ENCODE results near the gene RCVRN. TPM values are rescaled to one million over a fixed set of nuclear protein-coding genes. Genes with fewer than 3 reads are reported as not detected.

The RCVRN gene
- not detected in 2 replicates for total RNA-seq (2016; rRNA removed; fragmentation: Illumina TruSeq; extraction: Trizol)
- not detected in 2 replicates for total RNA-seq (2016; cell fraction: cytosol; rRNA removed; fragmentation: Illumina TruSeq; extraction: Trizol; ENCODE audit: low read depth)
- total RNA-seq (2016; cell fraction: insoluble cytoplasmic fraction; rRNA removed; fragmentation: Illumina TruSeq; extraction: Trizol) = not detected in 2 replicates
- not detected in 2 replicates for total RNA-seq (2016; cell fraction: membrane; rRNA removed; fragmentation: Illumina TruSeq; extraction: Trizol)
- not detected in 2 replicates for total RNA-seq (2016; cell fraction: nucleus; rRNA removed; fragmentation: Illumina TruSeq; extraction: Trizol)
- polyA plus RNA-seq (2011; rRNA removed) = not detected in 2 replicates
- not detected in 2 replicates for polyA plus RNA-seq (2011; cell fraction: cytosol; rRNA removed)
- not detected in 2 replicates for polyA plus RNA-seq (2011; cell fraction: nucleus; rRNA removed)
- polyA plus RNA-seq (2012) = not detected in 2 replicates
- polyA plus RNA-seq (2016; cell fraction: cytosol; fragmentation: Illumina TruSeq; extraction: Trizol; ENCODE audit: low read depth) = not detected in 2 replicates
- not detected in 2 replicates for polyA plus RNA-seq (2016; cell fraction: insoluble cytoplasmic fraction; fragmentation: Illumina TruSeq; extraction: Trizol; ENCODE audit: low read depth)
- polyA plus RNA-seq (2016; cell fraction: membrane; fragmentation: Illumina TruSeq; extraction: Trizol; ENCODE audit: low read depth) = not detected in 2 replicates
- not detected in 2 replicates for polyA plus RNA-seq (2016; cell fraction: nucleus; fragmentation: Illumina TruSeq; extraction: Trizol; ENCODE audit: insufficient read depth, low read depth)
- polyA minus RNA-seq (2011; rRNA and poly(A)+ RNA removed; ENCODE audit: low replicate concordance) = 0.12 TPM in 1 of 2 replicates, not detected in the other
- not detected in 2 replicates for polyA minus RNA-seq (2011; cell fraction: cytosol; rRNA and poly(A)+ RNA removed)
- polyA minus RNA-seq (2011; cell fraction: nucleus; rRNA and poly(A)+ RNA removed) = not detected in 2 replicates
- Bru-seq, nascent RNA = not detected
- BruChase-seq, experiment 1, labeled RNA remaining after a 6-hour chase = not detected
- percentile 8 among the genes with signal in this experiment for BruChase-seq, experiment 2, labeled RNA remaining after a 2-hour chase
- long read RNA-seq, experiment 1 = 0 reads
- long read RNA-seq, experiment 2 = 0 reads

- H3K4me2 ChIP-seq (ENCODE audit: low read depth, low read length) = no peak within 1 kb of the TSS
- ChIA-PET CTCF (ENCODE audit: low intra/inter-chr PET ratio, low total read pairs) (no interaction called here), POLR2A (no interaction called here)
- H3K4me1 ChIP-seq (ENCODE audit: insufficient read depth, low read length) = no peaks in the 10 kb centered on the region
- BruUV-seq (replicated peaks) = no TSS peak
- H3K9me3 ChIP-seq (ENCODE audit: low read length) = no peaks in the 10 kb centered on the region
- H3K27ac ChIP-seq (ENCODE audit: extremely low read length, insufficient read depth, low read length) = no peak within 1 kb of the TSS
- 0% methylated on average over 1 of the region's 11 CpGs for WGBS (ENCODE audit: low lambda C conversion rate)
- ATAC-seq (no peak), FAIRE-seq (no peak), DNase-seq (ENCODE audit: low spot score) (no peak)
- TF ChIP-seq TCF7 (IDR thresholded peaks at IDR 0.05; ENCODE audit: low read depth) = no peak
- no peak for TF ChIP-seq ZKSCAN5 (CRISPR knock-in tag; IDR thresholded peaks at IDR 0.05)
- TF ChIP-seq ZNF34 (CRISPR knock-in tag; IDR thresholded peaks at IDR 0.05; ENCODE audit: borderline replicate concordance) = no peak
- no peak for TF ChIP-seq ATRX (CRISPR knock-in tag; IDR thresholded peaks at IDR 0.05; ENCODE audit: borderline replicate concordance)
- TF ChIP-seq FOXK2 (IDR thresholded peaks at IDR 0.05) = no peak
- no peak for TF ChIP-seq ZNF639 (CRISPR knock-in tag; conservative IDR thresholded peaks at IDR 0.05)
- TF ChIP-seq ZNF770 (CRISPR knock-in tag; IDR thresholded peaks at IDR 0.05) = no peak
- TF ChIP-seq MAFG (CRISPR knock-in tag; IDR thresholded peaks at IDR 0.05) = no peak
- TF ChIP-seq DNMT1 (CRISPR knock-in tag; IDR thresholded peaks at IDR 0.05) = no peak
- TF ChIP-seq ZNF607 (CRISPR knock-in tag; IDR thresholded peaks at IDR 0.05; ENCODE audit: borderline replicate concordance) = no peak
- no peak within 1 kb of the TSS for H3K9ac ChIP-seq (ENCODE audit: insufficient read depth, low read depth, low read length)
- H3K4me3 ChIP-seq (replicated peaks in 1 of 3; ENCODE audit: insufficient read depth in 1 of 3, low read depth in 2 of 3, low read length in 3 of 3) = no peak within 1 kb of the TSS
- no peaks in the 10 kb centered on the region for H3K79me2 ChIP-seq (ENCODE audit: insufficient read depth, low read length)
- no peak within 1 kb of the TSS for H2AFZ ChIP-seq (ENCODE audit: low read length)
- intact Hi-C loops (cut with micrococcal nuclease; ENCODE audit: unreplicated experiment) (no loop called here), in situ Hi-C loops (cut with HindIII; ENCODE audit: extremely low pct_ligation_motif_present, low pct_unique_long_range_greater_than_20kb) (no loop called here)
- peaks cover 0 to 8% of the 10 kb centered on the region in 2 experiments; a peak in 3 of 5 replicates for H3K27me3 ChIP-seq (ENCODE audit: control insufficient read depth in 1 of 2, insufficient read depth in 2 of 2, low read length in 2 of 2)
- H4K20me1 ChIP-seq (ENCODE audit: insufficient read depth, low read length) = no peaks in the 10 kb centered on the region
- no peaks in the 10 kb centered on the region for H3K36me3 ChIP-seq (replicated peaks in 1 of 2; ENCODE audit: control insufficient read depth in 1 of 2, insufficient read depth in 2 of 2, low read length in 2 of 2)
These were observed at the start of gene RCVRN for GRCh38 chr17:9905078-9905415. Gene RCVRN, minus strand, starts transcription at chr17:9905271. Its CDS starts 91 bp downstream, at chr17:9905180.

Measured in HepG2 (cell line).